Measurements from ENCODE around the gene RABGAP1L.

GRCh38 chr1:174433451-174433850, 274.1 kb downstream of the RABGAP1L start:
- TF ChIP-seq CTCF (optimal IDR thresholded peaks at IDR 0.05 in 1 of 3, IDR thresholded peaks at IDR 0.05 in 1 of 3, conservative IDR thresholded peaks at IDR 0.05 in 1 of 3; ENCODE audit: extremely low read depth in 1 of 3, insufficient read depth in 2 of 3, low read length in 3 of 3) (no peak), EZH2 (IDR thresholded peaks at IDR 0.05; ENCODE audit: low read length) (no peak)

Data from keratinocyte (primary cell).